ENCODE data around the gene DDX59.

- TF ChIP-seq, protein P1, sequence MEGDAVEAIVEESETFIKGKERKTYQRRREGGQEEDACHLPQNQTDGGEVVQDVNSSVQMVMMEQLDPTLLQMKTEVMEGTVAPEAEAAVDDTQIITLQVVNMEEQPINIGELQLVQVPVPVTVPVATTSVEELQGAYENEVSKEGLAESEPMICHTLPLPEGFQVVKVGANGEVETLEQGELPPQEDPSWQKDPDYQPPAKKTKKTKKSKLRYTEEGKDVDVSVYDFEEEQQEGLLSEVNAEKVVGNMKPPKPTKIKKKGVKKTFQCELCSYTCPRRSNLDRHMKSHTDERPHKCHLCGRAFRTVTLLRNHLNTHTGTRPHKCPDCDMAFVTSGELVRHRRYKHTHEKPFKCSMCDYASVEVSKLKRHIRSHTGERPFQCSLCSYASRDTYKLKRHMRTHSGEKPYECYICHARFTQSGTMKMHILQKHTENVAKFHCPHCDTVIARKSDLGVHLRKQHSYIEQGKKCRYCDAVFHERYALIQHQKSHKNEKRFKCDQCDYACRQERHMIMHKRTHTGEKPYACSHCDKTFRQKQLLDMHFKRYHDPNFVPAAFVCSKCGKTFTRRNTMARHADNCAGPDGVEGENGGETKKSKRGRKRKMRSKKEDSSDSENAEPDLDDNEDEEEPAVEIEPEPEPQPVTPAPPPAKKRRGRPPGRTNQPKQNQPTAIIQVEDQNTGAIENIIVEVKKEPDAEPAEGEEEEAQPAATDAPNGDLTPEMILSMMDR (IDR thresholded peaks at IDR 0.05 in 4 of 5, conservative IDR thresholded peaks at IDR 0.05 in 1 of 5), result no peak
- TF ChIP-seq POLR2A (IDR thresholded peaks at IDR 0.05), result no peak
Measured at GRCh38 chr1:200629876-200630514, 39.7 kb downstream of the DDX59 start.

Measured in gastrocnemius medialis (tissue), 4 donors.